Body of pancreas (tissue), 4 donors: ENCODE measurements around the gene FRMD4B. TPM values are rescaled to one million over a fixed set of nuclear protein-coding genes. Genes with fewer than 3 reads are reported as not detected.

Source experiments
- ATAC-seq: fragments of 150-250 bp; one replicate; pipeline ENCODE4 v1.9.1; 2016
- DNase-seq, 4 donors: peaks; one replicate each; pipeline ENCODE4 v3.0.0-alpha.2; 2019
- H3K27ac ChIP-seq, 4 donors: fragments of 200-600 bp; sonication (generic); 1 replicate in 3 of 4; 2 replicates in 1 of 4; pipeline versions ENCODE4 v1.5.1 to v1.6.1; 2016 to 2019; ENCODE audit warnings: mild to moderate bottlenecking in 1 of 4, mixed read lengths in 1 of 4, moderate library complexity in 1 of 4
- H3K27me3 ChIP-seq, 2 donors: fragments of 200-600 bp; sonication (generic); one replicate each; pipeline ENCODE4 v1.6.0; 2016; ENCODE audit warnings: mild to moderate bottlenecking in 1 of 2
- H3K36me3 ChIP-seq, 2 donors: fragments of 200-600 bp; sonication (generic); replicated peaks in 1 of 2; 2 replicates each; pipeline ENCODE4 v1.5.1; 2016; ENCODE audit warnings: low read depth in 2 of 2; ENCODE audit not compliant: insufficient read depth in 1 of 2
- H3K4me1 ChIP-seq: fragments of 200-600 bp; sonication (generic); one replicate; pipeline ENCODE4 v1.6.0; 2016
- H3K4me3 ChIP-seq, 2 donors: fragments of 200-600 bp; sonication (generic); 1 replicate in 1 of 2; 2 replicates in 1 of 2; pipeline ENCODE4 v1.5.1; 2016 to 2019
- H3K9me3 ChIP-seq, 3 donors: fragments of 200-600 bp; sonication (generic); 1 replicate in 2 of 3; 2 replicates in 1 of 3; pipeline ENCODE4 v1.5.1; 2016
- POLR2A ChIP-seq, 3 donors: fragments of 450-650 bp; IDR thresholded peaks; one replicate each; pipeline ENCODE4 v1.6.1; 2016; ENCODE audit warnings: antibody characterized with exemption in 3 of 3, mild to moderate bottlenecking in 2 of 3
- whole genome bisulfite sequencing, 2 donors: methylation state at CpG; one replicate each; pipeline ENCODE4 v1.1.5; 2017; 5-methylcytosine and 5-hydroxymethylcytosine counted together
- intact Hi-C: fragments of 100-400 bp; cut with DNase I; formaldehyde crosslinking; loops from one replicate; pipeline ENCODE4 v1.15.1; 2023
- total RNA-seq, 2 donors: library from RNA; depleted of rRNA; stranded (reverse); fragments of >200 nt; gene quantifications; one replicate each; pipeline ENCODE4 v1.1.0, GENCODE V29; 2016
- TF ChIP-seq, protein P1 (sequence below), 7 experiments: fragments of 450-650 bp in 4 of 7; fragments of 200-600 bp in 3 of 7; sonication (generic) in 3 of 7; IDR thresholded peaks; one replicate each; pipeline ENCODE4 v1.5.1; 2016 to 2019; ENCODE audit warnings: antibody characterized with exemption in 7 of 7

The FRMD4B gene
- total RNA-seq, 2 donors from 2014 or later: 7.3 to 14.3 TPM

DNA sequence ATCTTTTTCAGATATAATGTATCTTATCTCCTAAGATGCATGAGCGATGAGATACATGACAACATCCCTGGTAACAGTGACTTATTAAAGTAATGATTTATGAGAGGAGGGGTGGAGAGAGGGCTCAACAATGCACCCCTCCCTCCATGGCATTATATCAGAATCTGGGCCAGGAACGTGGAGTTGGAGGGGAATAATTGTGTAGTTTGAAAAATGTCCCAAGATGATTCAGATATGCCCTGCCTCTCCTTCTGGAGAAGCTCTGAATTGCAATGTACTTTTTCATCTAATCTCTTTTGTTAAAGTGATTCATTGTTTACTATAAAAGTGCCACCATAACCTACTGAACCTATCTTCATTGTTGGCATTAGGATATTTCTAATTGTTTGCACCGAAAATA, 86.5 kb downstream of the FRMD4B start:
- H3K27me3 ChIP-seq: no peaks in the 10 kb centered on the region
- H3K27ac ChIP-seq: no peak overlapping the region
- WGBS, 2 donors: 18 to 37% methylated on average over 3 of the region's 3 CpGs
- H3K4me3 ChIP-seq: no peak overlapping the region
- no peaks in the 10 kb centered on the region for H3K9me3 ChIP-seq
- DNase-seq (no peak), ATAC-seq (no peak)
- no peaks in the 10 kb centered on the region for H3K36me3 ChIP-seq
- intact Hi-C loops: no loop called here
- peaks cover 3% of the 10 kb centered on the region for H3K4me1 ChIP-seq
- no peak for TF ChIP-seq POLR2A (IDR thresholded peaks at IDR 0.05)
- TF ChIP-seq, protein P1, sequence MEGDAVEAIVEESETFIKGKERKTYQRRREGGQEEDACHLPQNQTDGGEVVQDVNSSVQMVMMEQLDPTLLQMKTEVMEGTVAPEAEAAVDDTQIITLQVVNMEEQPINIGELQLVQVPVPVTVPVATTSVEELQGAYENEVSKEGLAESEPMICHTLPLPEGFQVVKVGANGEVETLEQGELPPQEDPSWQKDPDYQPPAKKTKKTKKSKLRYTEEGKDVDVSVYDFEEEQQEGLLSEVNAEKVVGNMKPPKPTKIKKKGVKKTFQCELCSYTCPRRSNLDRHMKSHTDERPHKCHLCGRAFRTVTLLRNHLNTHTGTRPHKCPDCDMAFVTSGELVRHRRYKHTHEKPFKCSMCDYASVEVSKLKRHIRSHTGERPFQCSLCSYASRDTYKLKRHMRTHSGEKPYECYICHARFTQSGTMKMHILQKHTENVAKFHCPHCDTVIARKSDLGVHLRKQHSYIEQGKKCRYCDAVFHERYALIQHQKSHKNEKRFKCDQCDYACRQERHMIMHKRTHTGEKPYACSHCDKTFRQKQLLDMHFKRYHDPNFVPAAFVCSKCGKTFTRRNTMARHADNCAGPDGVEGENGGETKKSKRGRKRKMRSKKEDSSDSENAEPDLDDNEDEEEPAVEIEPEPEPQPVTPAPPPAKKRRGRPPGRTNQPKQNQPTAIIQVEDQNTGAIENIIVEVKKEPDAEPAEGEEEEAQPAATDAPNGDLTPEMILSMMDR (IDR thresholded peaks at IDR 0.05): no peak

DNA sequence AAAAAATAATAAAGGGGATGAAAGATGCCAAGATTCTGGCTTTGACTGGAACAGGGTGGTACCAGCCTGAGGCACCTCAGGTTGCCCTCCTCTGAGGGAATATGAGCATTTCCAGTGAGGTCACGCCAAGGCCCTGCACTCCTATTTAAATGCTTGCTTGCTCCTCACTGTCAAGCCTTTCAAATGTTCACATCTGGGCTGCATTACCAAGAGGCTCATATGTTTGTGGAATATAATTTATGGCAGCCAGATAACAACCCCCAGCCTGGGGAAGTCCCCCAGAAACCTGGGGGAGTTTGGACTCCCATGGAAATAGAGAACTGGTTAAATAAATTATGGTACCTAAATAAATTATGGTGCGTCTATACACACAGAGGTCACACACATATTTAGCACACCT, 88.4 kb downstream of the FRMD4B start:
- TF ChIP-seq, protein P1 (IDR thresholded peaks at IDR 0.05): no peak
- TF ChIP-seq POLR2A (IDR thresholded peaks at IDR 0.05): no peak
- H3K27ac ChIP-seq: no peak overlapping the region
- H3K36me3 ChIP-seq: no peaks in the 10 kb centered on the region
- H3K4me3 ChIP-seq: no peak overlapping the region
- intact Hi-C loops: no loop called here
- no peak for ATAC-seq
- no peaks in the 10 kb centered on the region for H3K9me3 ChIP-seq
- no peak for DNase-seq
- 70 to 83% methylated on average over 2 of the region's 2 CpGs for WGBS, 2 donors
- H3K4me1 ChIP-seq: peaks cover 9% of the 10 kb centered on the region
- H3K27me3 ChIP-seq: no peaks in the 10 kb centered on the region

DNA sequence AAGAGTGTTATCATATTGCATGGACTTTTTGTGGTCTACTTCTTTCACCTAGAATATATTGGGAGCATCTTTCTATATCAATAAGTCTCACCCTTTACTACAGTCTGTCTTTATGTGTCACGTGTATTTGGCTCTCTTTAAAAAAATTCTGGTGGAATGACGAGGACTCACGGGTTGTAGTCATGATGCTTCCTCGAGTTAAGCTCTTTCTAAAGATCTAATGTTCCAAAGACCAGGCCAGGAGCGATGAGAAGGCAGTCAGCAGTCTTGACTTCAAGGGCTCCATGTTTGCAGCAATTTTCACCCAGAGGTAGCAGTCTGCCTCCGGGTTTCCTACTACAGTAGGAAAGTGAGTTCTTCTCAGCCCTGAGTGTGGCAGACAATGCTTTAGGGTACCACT, 88.9 kb downstream of the FRMD4B start:
- Histone ChIP-seq H3K27ac (no peak overlapping the region), H3K9me3 (no peaks in the 10 kb centered on the region), H3K4me3 (no peak overlapping the region), H3K36me3 (no peaks in the 10 kb centered on the region), H3K27me3 (no peaks in the 10 kb centered on the region), H3K4me1 (peaks cover 9% of the 10 kb centered on the region)
- TF ChIP-seq POLR2A (IDR thresholded peaks at IDR 0.05): no peak
- TF ChIP-seq, protein P1 (IDR thresholded peaks at IDR 0.05): no peak
- intact Hi-C loops: no loop called here
- ATAC-seq (no peak), DNase-seq (no peak)
- WGBS, 2 donors: 72 to 78% methylated on average over 6 of the region's 6 CpGs

DNA sequence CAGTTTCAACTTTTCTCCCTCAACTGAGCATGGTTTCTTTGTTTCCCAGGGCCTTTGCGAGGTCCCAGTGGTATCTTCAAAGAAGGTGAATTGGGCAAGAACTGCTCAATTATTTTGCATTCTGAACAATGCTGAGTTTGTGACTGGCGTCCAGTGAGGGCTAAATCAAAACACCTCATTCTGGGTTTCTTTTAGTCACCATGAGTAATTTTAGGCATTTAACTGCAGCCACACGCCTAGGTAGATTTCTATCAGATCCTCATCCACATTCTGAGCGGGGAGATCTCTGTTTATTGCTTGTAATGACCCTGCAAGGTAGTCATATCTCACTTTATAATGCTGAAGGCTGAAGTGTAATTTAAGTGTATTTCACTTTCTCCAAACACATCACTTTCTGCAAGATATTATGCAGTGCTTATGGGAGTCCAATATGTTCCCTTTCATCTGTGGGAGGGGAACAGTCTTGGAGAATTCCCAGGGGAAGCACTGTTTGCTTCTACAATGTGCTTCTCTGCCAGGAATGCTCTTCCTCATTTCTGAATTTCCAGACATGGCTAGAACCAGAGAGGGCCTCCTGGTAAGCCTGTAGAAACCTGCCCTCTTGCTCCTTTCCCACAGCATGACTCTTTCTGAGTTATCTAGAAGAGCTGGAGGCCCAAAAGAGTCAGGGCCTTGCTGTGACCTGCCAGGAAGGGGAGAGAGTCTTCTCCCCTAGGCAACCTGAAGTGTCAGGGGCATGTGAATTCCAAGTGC, 91.7 kb downstream of the FRMD4B start:
- Histone ChIP-seq H3K9me3 (no peaks in the 10 kb centered on the region), H3K4me1 (peaks cover 9% of the 10 kb centered on the region), H3K36me3 (no peaks in the 10 kb centered on the region), H3K4me3 (no peak overlapping the region), H3K27ac (peak overlapping the region in 1 of 4 donors; percentile 1), H3K27me3 (no peaks in the 10 kb centered on the region)
- 57 to 65% methylated on average over 4 of the region's 4 CpGs for WGBS, 2 donors
- DNase-seq (peak in 1 of 4 donors; percentile 7), ATAC-seq (peak; percentile 30)
- TF ChIP-seq POLR2A (IDR thresholded peaks at IDR 0.05): no peak
- TF ChIP-seq, protein P1 (IDR thresholded peaks at IDR 0.05): no peak
- intact Hi-C loops: no loop called here
